CD14-positive monocyte (primary cell): Measurements from ENCODE around the gene KIRREL3. TPM values are rescaled to one million over a fixed set of nuclear protein-coding genes. Genes with fewer than 3 reads are reported as not detected.

ENCODE experiments used
- DNase-seq, 3 donors: peaks; one replicate each; pipeline ENCODE4 v3.0.0-alpha.2; 2011 to 2022
- H2AFZ ChIP-seq: 2 replicates; pipeline ENCODE4 v1.6.0; 2012; ENCODE audit warnings: mild to moderate bottlenecking, low read depth, low read length, inconsistent platforms; ENCODE audit not compliant: insufficient read depth, poor library complexity, severe bottlenecking
- H3K27ac ChIP-seq, 2 donors: 1 replicate in 1 of 2; 2 replicates in 1 of 2; pipeline ENCODE4 v1.5.1; 2012 to 2013; ENCODE audit warnings: low read length in 2 of 2, control low read depth in 1 of 2, inconsistent platforms in 1 of 2, low read depth in 1 of 2, mild to moderate bottlenecking in 1 of 2
- H3K27me3 ChIP-seq, 2 donors: one replicate each; pipeline versions ENCODE4 v1.6.0 to v1.6.1; 2011 to 2013; ENCODE audit warnings: low read length in 2 of 2; ENCODE audit not compliant: control insufficient read depth in 2 of 2, insufficient read depth in 2 of 2
- H3K36me3 ChIP-seq, 2 donors: replicated peaks in 1 of 2; 1 replicate in 1 of 2; 2 replicates in 1 of 2; pipeline versions ENCODE4 v1.5.1 to v1.6.1; 2012 to 2013; ENCODE audit warnings: low read length in 2 of 2, control low read depth in 1 of 2, inconsistent platforms in 1 of 2, mild to moderate bottlenecking in 1 of 2; ENCODE audit not compliant: insufficient read depth in 2 of 2, control insufficient read depth in 1 of 2
- H3K4me1 ChIP-seq, 2 donors: 1 replicate in 1 of 2; 2 replicates in 1 of 2; pipeline versions ENCODE4 v1.5.1 to v1.6.1; 2012 to 2013; ENCODE audit warnings: low read length in 2 of 2, control low read depth in 1 of 2, inconsistent platforms in 1 of 2, mild to moderate bottlenecking in 1 of 2, moderate library complexity in 1 of 2; ENCODE audit not compliant: insufficient read depth in 2 of 2, control insufficient read depth in 1 of 2
- H3K4me2 ChIP-seq: replicated peaks from 2 replicates; pipeline ENCODE3; 2012; ENCODE audit warnings: low read length, moderate library complexity, mild to moderate bottlenecking; ENCODE audit not compliant: poor library complexity, severe bottlenecking; ENCODE audit errors: extremely low read depth
- H3K4me3 ChIP-seq, 3 experiments: fragments of 200-600 bp in 1 of 3; sonication (generic) in 1 of 3; replicated peaks in 1 of 3; 1 replicate in 2 of 3; 2 replicates in 1 of 3; pipeline ENCODE4 v1.5.1; 2011 to 2013; ENCODE audit warnings: low read length in 3 of 3, mild to moderate bottlenecking in 3 of 3, control low read depth in 2 of 3, low read depth in 2 of 3, inconsistent platforms in 1 of 3, moderate library complexity in 1 of 3
- H3K79me2 ChIP-seq: 2 replicates; pipeline ENCODE4 v1.6.0; 2012; ENCODE audit warnings: mild to moderate bottlenecking, control low read depth, inconsistent platforms, low read length, moderate library complexity; ENCODE audit not compliant: insufficient read depth
- H3K9ac ChIP-seq: 2 replicates; pipeline ENCODE4 v1.6.0; 2017; ENCODE audit warnings: low read length, mild to moderate bottlenecking; ENCODE audit not compliant: insufficient read depth, poor library complexity, severe bottlenecking
- H3K9me3 ChIP-seq, 2 donors: replicated peaks in 1 of 2; 1 replicate in 1 of 2; 2 replicates in 1 of 2; pipeline versions ENCODE4 v1.5.1 to v1.6.1; 2012 to 2013; ENCODE audit warnings: low read length in 2 of 2, control low read depth in 1 of 2; ENCODE audit not compliant: control insufficient read depth in 1 of 2, insufficient read depth in 1 of 2
- H4K20me1 ChIP-seq: 2 replicates; pipeline ENCODE4 v1.6.0; 2012; ENCODE audit warnings: mild to moderate bottlenecking, low read length, control low read depth, moderate library complexity; ENCODE audit not compliant: insufficient read depth
- H3K27ac Mint-ChIP-seq, 7 donors: one replicate each; pipeline ENCODE4 v1.8.0; 2020; ENCODE audit warnings: mild to moderate bottlenecking in 7 of 7, mixed read lengths in 7 of 7, moderate library complexity in 6 of 7, inconsistent platforms in 2 of 7
- H3K27me3 Mint-ChIP-seq, 3 donors: one replicate each; pipeline ENCODE4 v1.8.0; 2021 to 2022; ENCODE audit warnings: low read depth in 3 of 3, mild to moderate bottlenecking in 3 of 3, mixed read lengths in 3 of 3, moderate library complexity in 3 of 3, inconsistent platforms in 1 of 3
- H3K36me3 Mint-ChIP-seq, 2 donors: one replicate each; pipeline ENCODE4 v1.8.0; 2020; ENCODE audit warnings: mixed read lengths in 2 of 2, inconsistent platforms in 1 of 2, mild to moderate bottlenecking in 1 of 2
- H3K4me1 Mint-ChIP-seq: one replicate; pipeline ENCODE4 v1.8.0; 2020; ENCODE audit warnings: mild to moderate bottlenecking, mixed read lengths
- H3K4me3 Mint-ChIP-seq, 2 donors: one replicate each; pipeline ENCODE4 v1.8.0; 2020; ENCODE audit warnings: mild to moderate bottlenecking in 2 of 2, mixed read lengths in 2 of 2, moderate library complexity in 1 of 2
- H3K9me3 Mint-ChIP-seq, 7 donors: one replicate each; pipeline ENCODE4 v1.8.0; 2020 to 2022; ENCODE audit warnings: mixed read lengths in 7 of 7, mild to moderate bottlenecking in 6 of 7, moderate library complexity in 6 of 7, inconsistent platforms in 2 of 7
- CTCF ChIP-seq: fragments of 200-600 bp; IDR thresholded peaks from one replicate; pipeline ENCODE4 v1.8.0; 2022; ENCODE audit warnings: antibody characterized with exemption, mild to moderate bottlenecking
- WGBS: methylation state at CpG from one replicate; pipeline ENCODE4 v1.1.5; 2013; ENCODE audit warnings: missing lambda C conversion rate; ENCODE audit not compliant: insufficient coverage; 5-methylcytosine and 5-hydroxymethylcytosine counted together
- intact Hi-C, 2 donors: fragments of 100-400 bp; cut with micrococcal nuclease; formaldehyde crosslinking; loops; one replicate each; pipeline versions ENCODE4 v1.15.0 to v1.15.1; 2023
- polyA plus RNA-seq, 3 donors: library from polyadenylated mRNA; depleted of rRNA in 1 of 3; unstranded in 2 of 3; stranded (reverse) in 1 of 3; fragments of 300-500 nt in 2 of 3; fragments of >200 nt in 1 of 3; fragmentation: Illumina TruSeq in 2 of 3; gene quantifications; 1 replicate in 2 of 3; 2 replicates in 1 of 3; pipeline ENCODE4 v1.2.3, GENCODE V29; 2012 to 2021

Gene KIRREL3
- polyA plus RNA-seq, 3 donors: not detected

GRCh38 chr11:126890561-126890960, 110.0 kb downstream of the KIRREL3 start:
- Mint-ChIP-seq H3K36me3 (no peaks in the 10 kb centered on the region), H3K4me1 (peaks cover 2% of the 10 kb centered on the region), H3K9me3 (peaks cover 3 to 8% (median 5%) of the 10 kb centered on the region in 7 donors), H3K4me3 (no peak overlapping the region), H3K27ac (no peak overlapping the region), H3K27me3 (peaks cover 0 to 5% (median 4%) of the 10 kb centered on the region in 3 donors)
- H3K9ac ChIP-seq: no peak overlapping the region
- TF ChIP-seq CTCF: no peak
- no peak overlapping the region for H3K27ac ChIP-seq
- intact Hi-C loops: no loop called here
- H3K79me2 ChIP-seq: no peaks in the 10 kb centered on the region
- H4K20me1 ChIP-seq: no peaks in the 10 kb centered on the region
- H3K36me3 ChIP-seq: no peaks in the 10 kb centered on the region
- no peak for DNase-seq
- no peaks in the 10 kb centered on the region for H3K4me1 ChIP-seq
- no peak overlapping the region for H3K4me3 ChIP-seq
- WGBS: 90% methylated on average over 2 of the region's 7 CpGs
- no peaks in the 10 kb centered on the region for H3K27me3 ChIP-seq
- no peak overlapping the region for H2AFZ ChIP-seq
- H3K9me3 ChIP-seq: peaks cover 0 to under 1% of the 10 kb centered on the region in 2 donors
- no peak overlapping the region for H3K4me2 ChIP-seq

- no peak for DNase-seq
- Histone ChIP-seq H3K4me1 (no peaks in the 10 kb centered on the region), H3K27ac (no peak overlapping the region), H3K4me2 (no peak overlapping the region), H3K9ac (no peak overlapping the region), H3K4me3 (no peak overlapping the region), H3K36me3 (no peaks in the 10 kb centered on the region), H2AFZ (no peak overlapping the region), H3K9me3 (no peaks in the 10 kb centered on the region), H3K27me3 (no peaks in the 10 kb centered on the region), H4K20me1 (no peaks in the 10 kb centered on the region), H3K79me2 (no peaks in the 10 kb centered on the region)
- Mint-ChIP-seq H3K27ac (no peak overlapping the region), H3K36me3 (no peaks in the 10 kb centered on the region), H3K4me1 (no peaks in the 10 kb centered on the region), H3K27me3 (peaks cover 2 to 4% (median 3%) of the 10 kb centered on the region in 3 donors), H3K9me3 (peaks cover 0 to 3% (median 0%) of the 10 kb centered on the region in 7 donors), H3K4me3 (no peak overlapping the region)
- WGBS: 89% methylated on average over 3 of the region's 7 CpGs
- intact Hi-C loops: no loop called here
- TF ChIP-seq CTCF: no peak
These were observed 112.4 kb downstream of the KIRREL3 start for GRCh38 chr11:126888115-126888712.
